Lower lobe of right lung (tissue), 2 donors: Measurements from ENCODE around the gene ARAP1. TPM values are rescaled to one million over a fixed set of nuclear protein-coding genes. Genes with fewer than 3 reads are reported as not detected.
A peak's percentile ranks its signal among the peaks of the same experiment; 100 is the strongest.

Source experiments
- ATAC-seq, 2 donors: fragments of 200-7000 bp; cut with Tn5 transposase; one replicate each; pipeline ENCODE4 v1.9.1; 2020 to 2022; ENCODE audit warnings: mild to moderate bottlenecking in 2 of 2, moderate library complexity in 2 of 2
- DNase-seq: peaks from one replicate; pipeline ENCODE4 v3.0.0-alpha.2; 2020
- H3K27ac ChIP-seq: fragments of 200-600 bp; one replicate; pipeline ENCODE4 v1.8.0; 2022
- H3K27me3 ChIP-seq: fragments of 200-600 bp; one replicate; pipeline ENCODE4 v1.8.0; 2022; ENCODE audit warnings: low read depth
- H3K36me3 ChIP-seq: fragments of 200-600 bp; one replicate; pipeline ENCODE4 v1.8.0; 2022; ENCODE audit warnings: mild to moderate bottlenecking
- H3K4me1 ChIP-seq: fragments of 200-600 bp; one replicate; pipeline ENCODE4 v1.8.0; 2022
- H3K4me3 ChIP-seq: fragments of 200-600 bp; one replicate; pipeline ENCODE4 v1.8.0; 2022; ENCODE audit warnings: mild to moderate bottlenecking
- H3K9me3 ChIP-seq: fragments of 200-600 bp; one replicate; pipeline ENCODE4 v1.8.0; 2022
- intact Hi-C: fragments of 100-400 bp; cut with DNase I; formaldehyde crosslinking; loops from one replicate; pipeline ENCODE4 v1.11.0; 2022
- total RNA-seq: library from RNA; stranded (reverse); fragmentation: NEBNext Ultra II Directional; extraction: Animal tissue kit (Norgen Biotek cat#: 25700); gene quantifications from one replicate; pipeline ENCODE4 v1.2.1, GENCODE V29; 2021
- TF ChIP-seq, protein P1 (sequence below): fragments of 200-600 bp; IDR thresholded peaks from one replicate; pipeline ENCODE4 v1.8.0; 2022; ENCODE audit warnings: antibody characterized with exemption, mild to moderate bottlenecking
- donor health status: DM: no; HTN: yes; CAD: no; lungs with severe emphysema.

ARAP1 gene
- total RNA-seq, 1 donor from 2014 or later: 276 TPM

DNA sequence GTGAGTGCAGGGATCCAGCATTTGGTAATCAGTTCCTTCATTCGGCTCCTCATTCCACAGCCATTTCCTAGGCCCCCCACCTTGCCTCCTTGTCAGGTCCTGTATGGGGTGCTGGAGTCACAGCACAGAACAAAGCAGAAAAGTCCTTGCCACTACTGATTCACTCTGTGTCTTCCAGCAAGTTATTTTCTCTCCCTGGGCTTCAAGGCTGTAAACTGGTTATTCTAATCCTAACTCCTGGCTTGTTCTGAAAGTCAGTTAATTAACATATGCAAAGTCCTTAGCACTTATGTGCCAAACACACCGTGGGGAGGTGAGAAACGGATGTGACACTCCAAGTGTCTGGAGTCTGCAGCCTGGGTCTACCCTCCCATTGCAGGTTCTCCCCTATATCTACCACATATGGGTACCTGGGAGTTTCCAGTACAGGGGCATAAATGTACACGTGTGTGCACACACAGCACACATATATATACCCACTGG, 47.4 kb downstream of the ARAP1 start:
- H3K4me3 ChIP-seq: no peak overlapping the region
- TF ChIP-seq, protein P1, sequence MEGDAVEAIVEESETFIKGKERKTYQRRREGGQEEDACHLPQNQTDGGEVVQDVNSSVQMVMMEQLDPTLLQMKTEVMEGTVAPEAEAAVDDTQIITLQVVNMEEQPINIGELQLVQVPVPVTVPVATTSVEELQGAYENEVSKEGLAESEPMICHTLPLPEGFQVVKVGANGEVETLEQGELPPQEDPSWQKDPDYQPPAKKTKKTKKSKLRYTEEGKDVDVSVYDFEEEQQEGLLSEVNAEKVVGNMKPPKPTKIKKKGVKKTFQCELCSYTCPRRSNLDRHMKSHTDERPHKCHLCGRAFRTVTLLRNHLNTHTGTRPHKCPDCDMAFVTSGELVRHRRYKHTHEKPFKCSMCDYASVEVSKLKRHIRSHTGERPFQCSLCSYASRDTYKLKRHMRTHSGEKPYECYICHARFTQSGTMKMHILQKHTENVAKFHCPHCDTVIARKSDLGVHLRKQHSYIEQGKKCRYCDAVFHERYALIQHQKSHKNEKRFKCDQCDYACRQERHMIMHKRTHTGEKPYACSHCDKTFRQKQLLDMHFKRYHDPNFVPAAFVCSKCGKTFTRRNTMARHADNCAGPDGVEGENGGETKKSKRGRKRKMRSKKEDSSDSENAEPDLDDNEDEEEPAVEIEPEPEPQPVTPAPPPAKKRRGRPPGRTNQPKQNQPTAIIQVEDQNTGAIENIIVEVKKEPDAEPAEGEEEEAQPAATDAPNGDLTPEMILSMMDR: no peak
- H3K27me3 ChIP-seq: no peaks in the 10 kb centered on the region
- intact Hi-C loops: no loop called here
- no peaks in the 10 kb centered on the region for H3K9me3 ChIP-seq
- H3K4me1 ChIP-seq: peaks cover 34% of the 10 kb centered on the region
- no peak for DNase-seq
- ATAC-seq: no peak
- peaks cover 99% of the 10 kb centered on the region for H3K36me3 ChIP-seq
- peak overlapping the region; percentile 53 for H3K27ac ChIP-seq

- no peaks in the 10 kb centered on the region for H3K27me3 ChIP-seq
- peak in 1 of 2 donors; percentile 6 for ATAC-seq
- TF ChIP-seq, protein P1: peak; percentile 12
- peaks cover 99% of the 10 kb centered on the region for H3K36me3 ChIP-seq
- no peak for DNase-seq
- H3K4me3 ChIP-seq: no peak overlapping the region
- no peaks in the 10 kb centered on the region for H3K9me3 ChIP-seq
- H3K27ac ChIP-seq: peak overlapping the region; percentile 53
- peaks cover 34% of the 10 kb centered on the region for H3K4me1 ChIP-seq
- intact Hi-C loops: no loop called here
These were observed 48.0 kb downstream of the ARAP1 start for GRCh38 chr11:72704028-72704782.

GRCh38 chr11:72703267-72704008, 48.8 kb downstream of the ARAP1 start:
- DNase-seq: no peak

DNA sequence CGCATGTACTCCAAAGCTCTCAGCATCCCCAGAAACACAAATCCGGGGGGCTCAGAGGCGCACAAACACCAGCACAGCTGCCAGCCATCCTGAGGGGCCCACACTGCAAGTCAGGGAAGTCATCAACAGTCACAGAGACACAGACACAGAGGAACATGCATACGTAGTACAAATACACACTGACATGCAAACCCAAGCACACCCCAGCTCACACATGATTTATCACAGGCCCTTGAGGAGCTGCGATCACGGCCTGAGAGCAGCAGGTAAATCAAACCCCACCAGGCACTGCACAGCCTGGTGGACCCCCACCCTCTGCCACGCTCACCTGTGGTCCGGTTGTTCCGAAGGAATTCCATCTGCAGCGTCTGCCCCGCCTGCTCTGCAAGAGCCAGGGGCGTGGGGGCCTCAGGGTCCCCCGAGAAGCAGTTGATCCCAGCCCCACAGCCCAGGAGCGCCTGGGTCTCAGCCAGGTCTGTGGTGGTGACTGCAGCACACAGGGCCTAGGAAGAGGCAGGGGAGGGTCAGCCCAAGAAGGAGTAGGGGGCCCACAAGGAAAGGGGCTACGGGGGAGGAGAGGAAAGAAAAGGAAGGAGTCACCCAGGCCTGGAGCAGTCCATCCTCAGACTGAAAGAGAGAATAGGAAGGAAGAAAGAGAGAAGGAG, 49.5 kb downstream of the ARAP1 start:
- Histone ChIP-seq H3K27me3 (no peaks in the 10 kb centered on the region), H3K9me3 (no peaks in the 10 kb centered on the region), H3K36me3 (peaks cover 99% of the 10 kb centered on the region), H3K4me1 (peaks cover 34% of the 10 kb centered on the region), H3K27ac (peak overlapping the region; percentile 53), H3K4me3 (peak overlapping the region; percentile 32)
- intact Hi-C loops: no loop called here
- TF ChIP-seq, protein P1: no peak
- ATAC-seq: no peak
- no peak for DNase-seq

More at GRCh38 chr11:72703267-72704008, 48.8 kb downstream of the ARAP1 start:
- Histone ChIP-seq H3K4me3 (no peak overlapping the region), H3K27me3 (no peaks in the 10 kb centered on the region), H3K4me1 (peaks cover 34% of the 10 kb centered on the region), H3K27ac (peak overlapping the region; percentile 53), H3K9me3 (no peaks in the 10 kb centered on the region), H3K36me3 (peaks cover 99% of the 10 kb centered on the region)
- intact Hi-C loops: no loop called here
- TF ChIP-seq, protein P1: no peak
- peak; percentile 64 to 67 for ATAC-seq

DNA sequence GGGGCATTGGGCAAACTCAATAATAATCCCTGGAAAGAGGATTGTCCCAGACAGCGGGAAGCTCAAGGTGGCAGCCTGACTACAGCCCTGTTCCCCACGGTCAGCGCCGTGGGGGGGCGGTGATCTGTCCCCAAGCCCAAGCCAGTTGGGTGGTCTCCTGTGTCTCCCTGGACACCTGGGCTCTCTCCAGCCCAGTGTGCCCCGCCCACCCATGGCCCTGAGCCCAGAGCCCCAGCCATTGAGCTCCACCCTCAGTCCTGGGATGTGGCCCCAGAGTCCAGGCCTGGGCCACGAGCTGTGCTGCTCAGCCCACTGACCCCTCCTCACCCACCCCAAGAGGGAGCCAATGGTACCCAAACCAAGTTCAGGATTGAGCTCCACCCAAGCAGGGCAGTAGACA, 50.1 kb downstream of the ARAP1 start:
- peaks cover 99% of the 10 kb centered on the region for H3K36me3 ChIP-seq
- no peaks in the 10 kb centered on the region for H3K27me3 ChIP-seq
- intact Hi-C loops: no loop called here
- peaks cover 34% of the 10 kb centered on the region for H3K4me1 ChIP-seq
- peak in 1 of 2 donors; percentile 6 for ATAC-seq
- peak overlapping the region; percentile 53 for H3K27ac ChIP-seq
- no peaks in the 10 kb centered on the region for H3K9me3 ChIP-seq
- DNase-seq: no peak
- TF ChIP-seq, protein P1: no peak
- H3K4me3 ChIP-seq: peak overlapping the region; percentile 32
